NCI-H460 (cell line): Measurements from ENCODE around the gene EEF2. TPM values are rescaled to one million over a fixed set of nuclear protein-coding genes. Genes with fewer than 3 reads are reported as not detected.
"Not testable (repeated sequence)": the region's sequence is repeated elsewhere in the genome, so short reads cannot be mapped to it uniquely, and the experiment has no call there.

Experiments
- DNase-seq: peaks from one replicate; pipeline ENCODE4 v3.0.0-alpha.2; 2016; ENCODE audit warnings: low read depth; ENCODE audit errors: extremely low read depth
- total RNA-seq: library from RNA; depleted of rRNA; stranded (reverse); fragments of >200 nt; shearing (Covaris generic); gene quantifications from 2 replicates; pipeline ENCODE4 v1.2.3, GENCODE V29; 2014

Gene EEF2
- total RNA-seq, 1 experiment from 2014 or later, result 2,326 TPM

DNA sequence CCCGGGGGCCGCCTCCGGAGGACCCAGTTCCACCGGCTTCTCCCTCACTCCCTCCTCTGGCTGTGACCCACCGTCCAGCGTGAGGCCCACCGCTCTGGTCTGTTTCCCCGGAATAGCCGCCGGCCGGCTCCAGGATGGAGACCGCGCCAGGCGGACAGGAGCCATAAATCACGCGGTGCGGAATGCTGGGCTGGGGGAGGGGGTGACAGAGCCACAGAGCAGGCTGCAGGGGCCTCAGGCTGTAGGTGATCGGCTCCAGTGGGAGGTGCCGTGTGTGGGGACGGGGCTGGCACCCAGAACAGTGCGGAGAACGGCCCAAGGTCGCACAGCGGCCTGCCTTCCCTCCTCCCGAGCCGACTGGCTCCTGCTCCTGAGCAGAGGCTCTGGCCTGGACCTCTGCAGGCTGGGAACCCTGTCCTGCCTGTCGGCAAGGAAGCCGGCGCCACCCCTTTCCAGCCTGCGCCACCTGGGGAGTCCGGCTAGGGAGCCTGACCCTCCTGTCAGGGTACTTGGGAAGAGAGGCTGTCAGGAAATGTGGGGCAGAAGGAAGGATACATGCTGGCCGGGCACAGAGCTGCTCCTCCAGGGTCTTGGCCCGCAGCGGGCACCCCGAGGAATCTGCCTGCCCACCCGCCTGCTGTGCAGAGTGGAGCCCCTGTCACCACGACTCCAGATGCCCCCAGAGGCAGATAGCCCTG, 30.6 kb upstream of the EEF2 start:
- DNase-seq, result no peak

DNA sequence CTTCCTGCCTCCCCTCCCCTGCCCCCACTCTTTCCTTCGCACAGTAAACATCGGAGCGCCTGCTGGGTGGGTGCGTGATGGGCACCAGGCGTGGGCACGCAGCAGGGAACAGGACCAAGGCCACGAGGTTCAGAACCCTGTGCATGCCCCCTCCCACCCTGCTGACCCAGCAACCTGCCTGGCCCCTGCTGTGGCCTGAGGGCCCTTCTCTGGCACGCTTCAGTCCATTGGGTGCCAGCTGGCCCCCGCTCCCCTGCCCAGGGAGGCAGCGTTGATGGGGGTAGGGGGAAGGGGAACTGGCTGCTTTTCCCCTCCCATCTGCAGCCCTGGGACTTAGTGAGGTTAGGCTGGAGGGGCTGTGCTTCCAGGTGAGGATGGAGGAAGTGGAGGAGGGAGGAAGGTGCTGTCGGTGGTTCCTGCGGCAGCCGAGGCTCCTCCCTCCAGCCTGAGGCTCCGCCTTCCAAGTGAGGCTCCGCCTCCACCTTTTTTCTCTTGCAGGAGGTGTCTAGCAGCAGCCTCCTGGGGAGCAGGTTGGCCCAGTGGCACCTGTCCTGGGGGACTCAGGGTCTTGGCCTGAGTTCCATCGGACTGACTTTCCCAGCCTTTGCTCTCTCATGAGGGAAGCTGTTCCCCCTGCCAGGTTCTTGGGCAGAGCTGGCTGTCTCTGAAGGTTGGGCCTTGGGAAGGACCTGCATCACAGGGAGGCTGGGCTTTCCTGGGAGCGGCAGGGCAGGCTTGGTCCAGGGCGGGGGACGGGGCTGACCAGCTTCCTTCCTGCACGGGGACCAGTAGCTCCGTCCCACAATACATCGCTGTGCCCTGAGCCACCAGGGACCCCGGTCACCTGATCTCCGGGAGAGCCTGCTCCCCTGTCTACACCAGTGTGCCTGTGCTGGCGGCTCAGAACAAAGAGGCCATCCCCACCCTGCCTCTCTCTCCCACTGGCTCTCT, 29.6 kb upstream of the EEF2 start:
- DNase-seq, result no peak

DNA sequence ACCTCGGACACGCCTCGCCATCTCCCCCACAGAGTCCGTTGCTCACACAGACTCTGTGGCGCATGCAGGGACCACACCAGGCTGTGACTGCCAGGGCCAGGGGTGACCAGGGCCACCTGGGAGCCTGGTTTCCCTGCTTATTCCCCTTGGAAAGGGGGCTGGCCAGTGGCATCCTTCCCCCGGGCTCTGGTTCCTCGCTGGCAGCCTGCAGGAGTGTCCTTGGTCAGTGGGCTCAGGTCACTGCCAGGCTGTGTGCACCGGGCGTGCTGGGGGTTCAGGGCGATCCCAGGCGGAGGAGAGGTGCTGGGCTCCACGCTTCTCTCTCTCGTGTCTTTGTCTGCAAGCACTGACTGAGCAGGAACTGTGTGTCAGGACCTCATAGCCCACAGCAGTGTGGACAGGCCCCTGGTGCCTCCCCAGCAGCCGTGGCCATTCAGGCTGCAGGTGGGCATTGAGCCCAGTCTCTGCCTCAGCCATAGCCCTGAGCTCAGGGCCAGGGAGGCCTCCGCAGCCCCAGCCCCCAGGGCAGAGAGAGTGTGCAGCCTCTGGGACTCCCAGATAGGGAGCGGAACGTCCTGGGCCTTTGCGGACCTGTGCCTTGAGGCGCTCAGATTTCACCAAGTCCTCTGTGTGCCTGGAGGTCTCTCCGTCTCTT, 28.8 kb upstream of the EEF2 start:
- no peak for DNase-seq

DNA sequence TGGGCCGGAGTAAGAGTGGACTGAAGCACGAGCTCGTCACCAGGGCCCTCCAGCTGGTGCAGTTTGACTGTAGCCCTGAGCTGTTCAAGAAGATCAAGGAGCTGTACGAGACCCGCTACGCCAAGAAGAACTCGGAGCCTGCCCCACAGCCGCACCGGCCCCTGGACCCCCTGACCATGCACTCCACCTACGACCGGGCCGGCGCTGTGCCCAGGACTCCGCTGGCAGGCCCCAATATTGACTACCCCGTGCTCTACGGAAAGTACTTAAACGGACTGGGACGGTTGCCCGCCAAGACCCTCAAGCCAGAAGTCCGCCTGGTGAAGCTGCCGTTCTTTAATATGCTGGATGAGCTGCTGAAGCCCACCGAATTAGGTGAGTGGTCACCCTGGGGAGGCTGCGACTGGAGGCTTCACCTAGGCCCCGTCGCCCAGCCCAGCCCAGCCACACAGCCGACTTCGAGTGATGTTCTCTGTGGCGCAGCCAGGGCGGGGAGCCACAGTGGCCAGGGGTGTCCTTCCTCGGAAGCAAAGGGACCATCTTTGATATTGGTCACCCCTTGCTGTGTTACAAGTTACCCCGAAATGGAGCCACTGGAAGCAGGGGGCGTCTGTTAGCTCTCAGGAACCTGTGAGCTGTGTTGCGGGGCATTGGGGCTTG, 27.8 kb upstream of the EEF2 start:
- no peak for DNase-seq

DNA sequence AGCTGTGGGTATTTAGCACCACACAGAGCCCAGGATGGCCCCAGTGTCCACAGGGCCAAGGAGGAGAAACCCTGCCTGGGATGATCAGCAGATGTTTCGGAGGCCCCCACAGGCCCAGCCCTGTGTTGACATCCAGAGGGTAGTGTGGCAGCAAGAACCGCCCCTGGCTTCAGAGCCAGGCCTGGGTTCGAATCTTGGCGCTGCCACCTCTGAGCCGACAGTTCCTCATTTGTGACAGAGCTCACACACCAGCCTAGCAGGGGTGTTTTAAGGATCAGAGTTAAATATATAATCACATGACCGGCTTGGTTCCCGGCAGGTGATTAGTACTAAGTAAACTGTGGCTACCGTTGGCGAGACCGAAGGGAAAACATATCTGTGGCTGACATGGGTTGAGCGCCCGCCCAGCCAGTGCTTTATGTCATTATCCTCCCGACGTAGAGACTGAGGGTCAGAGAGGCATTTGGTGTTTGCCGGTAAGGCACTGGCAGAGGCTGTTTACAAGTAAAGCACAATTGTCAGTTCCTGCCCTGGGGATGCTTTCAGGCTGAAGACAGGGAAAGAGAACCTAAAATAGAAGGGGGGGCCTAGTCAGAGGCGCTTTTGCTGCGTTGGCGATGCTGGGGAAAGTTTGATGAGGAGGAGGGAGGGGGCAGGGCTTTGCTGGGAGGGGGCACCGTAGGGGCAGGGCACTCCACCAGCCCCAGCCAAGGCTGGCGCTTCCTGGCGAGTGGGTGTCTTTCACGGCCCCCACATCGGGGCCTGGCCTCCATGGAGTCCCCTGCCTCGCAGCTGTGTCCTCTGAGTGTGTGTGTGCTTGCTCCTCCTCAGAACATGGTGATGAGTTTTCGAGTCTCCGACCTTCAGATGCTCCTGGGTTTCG, 27.1 kb upstream of the EEF2 start:
- DNase-seq, result no peak

DNA sequence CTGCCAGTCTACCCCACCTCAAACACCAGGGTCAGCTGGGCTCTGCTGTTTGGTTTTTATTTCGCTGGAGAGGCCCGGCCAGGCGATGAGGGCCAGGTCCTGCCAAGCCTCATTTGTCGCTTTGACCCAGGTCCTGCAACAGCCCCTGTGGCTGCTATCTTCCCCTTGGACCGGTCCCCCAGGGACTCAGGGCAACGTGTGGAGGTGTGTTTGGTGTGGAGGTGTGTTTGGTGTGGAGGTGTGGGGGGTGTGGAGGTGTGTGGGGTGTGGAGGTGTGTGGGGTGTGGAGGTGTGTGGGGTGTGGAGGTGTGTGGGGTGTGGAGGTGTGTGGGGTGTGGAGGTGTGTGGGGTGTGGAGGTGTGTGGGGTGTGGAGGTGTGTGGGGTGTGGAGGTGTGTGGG, 26.2 kb upstream of the EEF2 start:
- not testable (repeated sequence) for DNase-seq

DNA sequence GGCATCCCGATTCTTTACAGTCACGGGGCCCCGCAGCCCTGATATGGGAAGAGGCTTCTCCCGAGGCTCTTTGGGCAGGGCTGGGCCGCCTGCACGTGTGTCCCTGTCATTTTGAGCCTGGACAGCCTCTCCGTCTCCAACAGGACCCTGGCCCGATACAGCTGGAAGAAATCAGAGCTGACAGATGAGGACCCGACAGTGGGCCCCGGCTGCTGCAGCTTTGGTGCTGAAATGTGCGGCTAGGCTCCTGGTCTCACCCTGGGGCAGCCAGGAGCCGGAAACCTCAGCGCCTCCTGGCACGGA, 25.5 kb upstream of the EEF2 start:
- DNase-seq, result no peak

DNA sequence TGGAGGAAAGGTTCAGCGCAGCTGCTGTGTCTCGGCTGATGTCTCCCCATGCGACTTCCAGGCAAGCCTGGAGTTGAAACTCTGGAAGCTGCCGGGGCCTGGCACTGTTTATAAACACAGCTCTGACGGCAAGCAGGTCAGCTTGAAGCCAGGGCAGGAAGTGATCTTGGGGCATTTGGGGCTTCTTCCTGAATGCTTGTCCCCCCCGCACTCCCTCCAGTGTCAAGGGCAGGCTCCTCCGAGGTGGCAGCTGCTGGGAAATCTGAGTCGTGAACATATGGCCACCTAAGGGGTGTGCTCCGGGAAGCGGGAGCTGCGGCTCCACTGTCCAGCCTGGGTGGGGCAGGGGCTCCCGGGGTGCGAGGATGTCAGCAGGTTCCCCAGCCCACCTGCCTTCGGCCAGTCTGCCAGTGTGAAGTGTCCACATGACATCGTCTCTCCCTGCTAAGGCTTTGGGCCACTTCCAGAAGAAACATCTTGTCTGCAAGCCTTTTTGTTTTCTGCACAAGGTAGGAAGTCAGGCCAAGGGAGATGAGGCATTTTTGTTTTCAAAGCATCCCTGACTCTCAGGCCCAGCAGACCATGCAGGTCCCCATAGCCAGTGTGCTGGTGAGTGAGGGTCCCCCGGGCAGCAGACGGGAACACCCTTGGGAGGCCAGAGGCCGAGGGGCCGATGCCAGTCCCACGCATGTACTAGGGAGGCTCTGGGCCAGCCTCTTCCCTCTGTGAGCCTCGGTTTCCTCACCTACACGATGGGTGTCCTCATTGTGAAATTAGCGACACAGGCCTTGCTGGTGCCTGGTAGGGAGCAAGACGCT, 24.9 kb upstream of the EEF2 start:
- DNase-seq, result no peak

DNA sequence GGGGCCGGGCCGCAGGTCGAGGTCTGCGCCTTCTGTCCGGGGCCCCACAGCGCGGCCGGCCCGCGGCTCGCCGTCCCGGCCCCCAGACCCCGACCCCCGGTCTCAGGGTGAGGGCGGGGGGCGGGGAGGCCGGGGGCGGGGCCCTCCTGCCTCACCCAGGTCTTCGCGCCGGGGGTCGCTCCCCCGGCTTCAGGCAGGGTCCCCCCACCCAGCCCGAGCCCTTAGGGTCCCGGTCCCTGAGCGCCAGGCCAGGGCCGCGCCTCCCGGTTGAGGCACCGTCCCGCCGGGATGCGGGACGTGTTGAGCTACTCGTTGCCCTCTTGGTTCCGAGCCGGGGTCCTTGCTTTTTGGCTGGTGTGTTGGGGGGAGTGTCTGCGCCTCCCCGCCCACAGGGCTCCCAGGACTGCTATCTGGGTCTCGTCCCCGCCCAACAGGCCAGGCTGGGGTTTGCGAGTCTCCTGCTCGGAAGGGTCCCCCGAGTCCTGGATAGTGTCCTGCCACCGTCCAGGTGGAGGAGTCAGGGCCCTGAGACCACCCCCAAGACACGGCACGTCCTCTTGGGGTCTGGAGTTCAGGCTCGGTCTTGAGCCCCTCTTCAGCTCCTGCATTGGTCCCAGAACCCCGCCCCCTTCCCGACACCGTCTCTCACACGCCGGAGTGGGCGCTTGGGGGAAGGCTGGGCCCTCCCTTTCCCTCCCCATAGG, 22.7 kb upstream of the EEF2 start:
- no peak for DNase-seq

DNA sequence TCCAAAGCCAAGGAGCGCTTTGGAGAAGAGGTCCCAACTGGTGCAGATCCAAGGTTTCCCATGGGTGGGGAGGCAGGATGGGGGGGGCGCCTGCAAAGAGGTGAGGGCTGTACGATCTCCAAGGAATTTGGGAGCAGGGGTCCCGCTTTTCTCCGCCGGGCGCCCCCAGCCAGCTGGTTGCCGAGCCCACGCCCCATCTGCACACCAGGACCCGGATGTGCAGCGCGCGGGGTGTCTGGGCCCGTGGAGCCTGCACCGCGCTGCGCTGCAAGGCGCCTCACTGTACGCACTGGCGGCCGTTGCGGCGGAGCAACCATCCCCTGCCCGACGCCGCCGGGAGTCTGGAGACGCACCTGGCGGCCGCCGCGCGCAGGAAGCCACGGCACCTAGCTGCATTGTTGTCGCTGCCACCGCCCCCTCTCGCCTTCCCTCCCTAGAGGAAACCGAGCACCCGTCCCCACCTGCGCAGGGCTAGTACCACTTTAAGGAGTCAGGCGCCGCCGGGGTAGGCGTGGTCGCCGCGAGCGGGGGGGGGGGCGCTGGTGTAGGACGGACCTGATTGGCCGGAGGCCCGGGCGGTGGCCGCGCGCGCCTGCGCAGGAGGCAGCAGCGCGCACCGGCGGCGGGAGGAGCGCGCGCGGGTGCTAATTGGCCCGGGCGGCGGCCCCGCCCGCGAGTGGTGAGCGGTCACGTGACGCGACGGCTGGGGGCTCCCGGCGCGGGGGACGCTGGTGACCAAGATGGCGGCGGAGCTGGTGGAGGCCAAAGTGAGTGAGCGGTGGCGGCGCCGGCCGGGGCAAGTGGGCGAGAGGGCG, 22.0 kb upstream of the EEF2 start, which contains the start of gene PIAS4:
Gene PIAS4 (plus strand): TSS at position 716 of the 815 bp plus-strand sequence. CDS start 25 bp downstream, at position 741.
- DNase-seq, result peak; percentile 87

DNA sequence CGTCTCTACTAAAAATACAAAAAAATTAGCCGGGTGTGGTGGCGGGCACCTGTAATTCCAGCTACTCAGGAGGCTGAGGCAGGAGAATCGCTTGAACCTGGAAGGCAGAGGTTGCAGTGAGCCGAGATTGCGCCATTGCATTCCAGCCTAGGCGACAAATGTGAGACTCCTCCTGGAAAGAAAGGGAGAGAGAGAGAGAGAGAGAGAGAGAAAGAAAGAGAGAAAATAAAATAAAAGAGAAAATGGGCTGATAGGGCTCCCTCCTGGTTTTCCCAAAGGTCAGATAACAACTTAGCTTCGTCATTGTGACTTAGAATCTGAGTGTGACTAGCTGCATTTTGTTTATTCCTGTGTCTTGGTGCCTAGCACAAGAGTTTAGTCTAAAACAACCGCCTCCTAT, 20.2 kb upstream of the EEF2 start:
- DNase-seq, result not testable (repeated sequence)

DNA sequence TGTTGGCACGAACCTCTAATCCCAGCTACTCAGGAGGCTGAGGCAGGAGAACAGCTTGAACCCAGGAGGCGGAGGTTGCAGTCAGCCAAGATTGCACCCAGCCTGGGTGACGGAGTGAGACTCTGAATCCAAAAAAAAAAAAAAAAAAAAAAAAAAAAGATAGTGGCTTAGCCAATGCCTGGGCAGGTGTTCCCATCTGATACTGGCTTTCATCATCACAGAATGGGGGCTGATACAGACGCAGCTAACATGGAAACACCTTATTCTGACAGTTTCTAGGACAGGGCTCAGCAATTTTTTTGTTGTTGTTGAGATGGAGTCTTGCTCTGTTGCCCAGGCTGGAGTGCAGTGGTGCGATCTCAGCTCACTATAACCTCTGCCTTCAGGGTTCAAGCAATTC, 15.5 kb upstream of the EEF2 start:
- DNase-seq, result not testable (repeated sequence)

DNA sequence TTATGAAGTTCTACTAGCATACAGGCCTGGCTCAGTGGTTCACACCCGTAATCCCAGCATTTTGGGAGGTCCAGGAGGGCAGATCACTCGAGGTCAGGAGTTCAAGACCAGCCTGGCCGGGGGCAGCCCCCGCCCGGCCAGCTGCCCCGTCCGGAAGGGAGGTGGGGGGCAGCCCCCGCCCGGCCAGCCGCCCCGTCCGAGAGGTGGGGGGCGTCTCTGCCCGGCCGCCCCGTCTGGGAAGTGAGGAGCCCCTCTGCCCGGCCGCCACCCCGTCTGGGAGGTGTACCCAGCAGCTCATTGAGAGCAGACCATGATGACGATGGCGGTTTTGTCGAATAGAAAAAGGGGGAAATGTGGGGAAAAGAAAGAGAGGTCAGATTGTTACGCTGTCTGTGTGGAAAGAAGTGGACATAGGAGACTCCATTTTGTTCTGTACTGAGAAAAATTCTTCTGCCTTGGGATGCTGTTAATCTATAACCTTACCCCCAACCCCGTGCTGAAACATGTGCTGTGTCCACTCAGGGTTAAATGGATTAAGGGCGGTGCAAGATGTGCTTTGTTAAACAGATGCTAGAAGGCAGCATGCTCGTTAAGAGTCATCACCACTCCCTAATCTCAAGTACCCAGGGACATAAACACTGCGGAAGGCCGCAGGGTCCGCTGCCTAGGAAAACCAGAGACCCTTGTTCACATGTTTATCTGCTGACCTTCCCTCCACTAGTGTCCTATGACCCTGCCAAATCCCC, 13.6 kb upstream of the EEF2 start:
- not testable (repeated sequence) for DNase-seq

DNA sequence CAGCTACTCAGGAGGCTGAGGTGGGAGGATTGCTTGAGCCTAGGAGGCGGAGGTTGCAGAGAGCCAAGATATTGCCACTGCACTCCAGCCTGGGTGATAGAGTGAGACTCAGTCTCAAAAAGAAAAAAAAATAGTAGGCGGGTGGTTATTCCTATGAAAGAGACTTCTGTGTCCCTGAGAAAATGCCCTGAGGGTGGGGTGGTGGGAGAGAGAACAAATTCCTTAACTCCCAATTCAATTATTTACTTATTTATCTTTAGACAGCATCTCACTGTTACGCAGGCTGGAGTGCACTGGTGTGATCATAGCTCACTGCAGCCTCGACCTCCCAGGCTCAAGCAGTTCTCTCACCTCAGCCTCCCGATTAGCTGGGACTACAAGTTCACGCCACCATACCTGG, 10.3 kb upstream of the EEF2 start:
- no peak for DNase-seq

DNA sequence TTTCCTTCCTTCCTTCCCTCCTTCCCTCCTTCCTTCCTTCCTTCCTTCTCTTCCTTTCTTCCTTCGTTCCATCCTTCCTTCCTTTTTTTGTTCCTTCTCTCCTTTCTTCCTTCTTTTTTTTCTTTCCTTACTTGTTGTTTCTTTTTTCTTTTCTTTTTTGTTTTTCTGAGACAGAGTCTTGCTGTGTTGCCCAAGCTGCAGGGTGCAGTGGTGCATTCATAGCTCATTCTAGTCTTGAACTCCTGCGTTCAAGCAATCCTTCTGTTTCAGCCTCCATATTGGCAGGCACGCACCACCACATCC, 5.5 kb upstream of the EEF2 start:
- no peak for DNase-seq

DNA sequence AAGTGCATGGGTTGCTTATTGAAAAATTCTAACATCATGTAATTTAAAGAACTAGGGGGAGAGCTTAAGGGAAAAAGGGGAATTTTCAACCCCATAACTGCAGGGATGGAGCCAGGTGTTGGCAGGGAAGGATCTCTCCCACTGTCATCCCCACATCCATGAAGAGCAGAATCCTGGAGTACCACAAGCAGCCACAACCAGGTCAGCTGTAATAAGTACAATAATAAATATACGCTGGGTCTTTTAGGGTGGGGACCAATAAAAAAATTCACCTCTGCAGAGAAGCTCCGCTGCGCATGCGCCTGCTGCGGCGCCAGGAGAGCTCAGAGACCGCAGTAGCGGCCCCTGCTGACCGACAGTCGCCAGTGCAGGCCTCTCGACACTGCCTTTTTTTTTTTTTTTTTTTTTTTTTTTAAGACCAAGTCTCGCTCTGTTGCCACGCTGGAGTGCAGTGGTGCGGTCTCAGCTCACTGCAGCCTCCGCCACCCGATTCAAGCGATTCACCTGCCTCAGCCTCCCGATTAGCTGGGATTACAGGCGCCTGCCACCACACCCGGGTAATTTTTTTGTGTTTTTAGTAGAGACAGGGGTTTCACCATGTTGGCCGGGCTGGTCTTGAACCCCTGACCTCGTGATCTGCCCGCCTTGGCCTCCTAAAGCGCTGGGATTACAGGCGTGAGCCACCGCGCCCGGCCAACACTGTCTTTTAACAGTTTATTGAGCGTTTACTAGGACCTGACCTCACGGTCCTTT, 2.5 kb upstream of the EEF2 start:
- DNase-seq, result peak; percentile 79
